GM12878 (cell line): ENCODE measurements around the gene TRIM71. TPM values are rescaled to one million over a fixed set of nuclear protein-coding genes. Genes with fewer than 3 reads are reported as not detected.
A peak's percentile ranks its signal among the peaks of the same experiment; 100 is the strongest.

ENCODE experiments used
- ATAC-seq: fragments of 200-7000 bp; cut with Tn5 transposase; 3 replicates; pipeline ENCODE4 v1.9.1; 2020; ENCODE audit warnings: mild to moderate bottlenecking, moderate library complexity
- BruUV-seq: library from RNA; stranded (reverse); fragments of 400-500 nt; replicated peaks from 2 replicates; lab custom pipeline; 2021; lab: Mats Ljungman, UMichigan
- CTCF ChIA-PET: fragments of 300-600 bp; sonication (Branson Sonifier 250); formaldehyde crosslinking; extraction: SDS; loops from one replicate; lab custom pipeline; 2021; ENCODE audit warnings: inconsistent platforms; lab: Yijun Ruan, JAX
- POLR2A ChIA-PET: fragments of 350-600 bp; formaldehyde crosslinking; extraction: SDS; loops from one replicate; lab custom pipeline; 2021; ENCODE audit warnings: inconsistent platforms; lab: Charles Lee
- RAD21 ChIA-PET: fragments of 300-600 bp; sonication (Branson Sonifier 250); formaldehyde crosslinking; loops from one replicate; lab custom pipeline; 2023; ENCODE audit warnings: antibody characterized with exemption; ENCODE audit not compliant: unreplicated experiment; lab: Charles Lee
- SMC1A ChIA-PET: fragments of 300-600 bp; sonication (Branson Sonifier 250); formaldehyde crosslinking; loops from one replicate; lab custom pipeline; 2023; ENCODE audit not compliant: unreplicated experiment, uncharacterized antibody; lab: Charles Lee
- DNase-seq: peaks from one replicate; pipeline ENCODE4 v3.0.0-alpha.2; 2011; ENCODE audit warnings: low read depth, low spot score
- FAIRE-seq: peaks from 3 replicates; lab custom pipeline; 2011; peaks lifted over from hg19 to GRCh38; lab: Jason Lieb, UNC
- H2AFZ ChIP-seq: 2 replicates; pipeline ENCODE4 v1.6.0; 2011; ENCODE audit warnings: low read depth, low read length, control low read depth; ENCODE audit not compliant: control insufficient read depth
- H3K27ac ChIP-seq: 2 replicates; pipeline ENCODE4 v1.5.1; 2011; ENCODE audit warnings: control low read depth; ENCODE audit not compliant: control insufficient read depth, insufficient read depth
- H3K27me3 ChIP-seq, 2 experiments: replicated peaks in 1 of 2; 2 replicates each; pipeline versions ENCODE4 v1.6.0 to v1.6.1; 2011; ENCODE audit warnings: low read length in 1 of 2; ENCODE audit not compliant: control insufficient read depth in 2 of 2, insufficient read depth in 2 of 2
- H3K36me3 ChIP-seq, 2 experiments: 2 replicates each; pipeline ENCODE4 v1.5.1; 2011; ENCODE audit warnings: low read length in 1 of 2; ENCODE audit not compliant: control insufficient read depth in 2 of 2, insufficient read depth in 2 of 2
- H3K4me1 ChIP-seq: 2 replicates; pipeline ENCODE4 v1.6.1; 2011; ENCODE audit warnings: mild to moderate bottlenecking, low read length, moderate library complexity, mixed read lengths; ENCODE audit not compliant: control insufficient read depth, insufficient read depth
- H3K4me2 ChIP-seq: 2 replicates; pipeline ENCODE4 v1.6.0; 2011; ENCODE audit warnings: control low read depth; ENCODE audit not compliant: control insufficient read depth, insufficient read depth
- H3K4me3 ChIP-seq: fragments of 200-600 bp; sonication (generic); 2 replicates; pipeline ENCODE4 v1.5.1; 2016
- H3K79me2 ChIP-seq: 2 replicates; pipeline ENCODE4 v1.6.0; 2011; ENCODE audit warnings: low read length; ENCODE audit not compliant: control insufficient read depth, insufficient read depth
- H3K9ac ChIP-seq: 2 replicates; pipeline ENCODE4 v1.8.0; 2011; ENCODE audit warnings: low read length, control low read depth, mixed read lengths; ENCODE audit not compliant: control insufficient read depth, insufficient read depth
- H3K9me3 ChIP-seq: replicated peaks from 3 replicates; pipeline ENCODE4 v1.5.1; 2011; ENCODE audit warnings: mild to moderate bottlenecking, low read length; ENCODE audit not compliant: control insufficient read depth, insufficient read depth
- H4K20me1 ChIP-seq: 2 replicates; pipeline ENCODE4 v1.6.0; 2011; ENCODE audit not compliant: control insufficient read depth, insufficient read depth
- FOXK2 ChIP-seq: fragments of 450-650 bp; IDR thresholded peaks from 2 replicates; pipeline ENCODE4 v1.6.1; 2017; ENCODE audit warnings: mild to moderate bottlenecking, moderate library complexity
- MYB ChIP-seq: fragments of 150-350 bp; IDR thresholded peaks from 2 replicates; pipeline ENCODE4 v1.6.1; 2014; ENCODE audit warnings: mild to moderate bottlenecking, low read depth, low read length, borderline replicate concordance
- POU2F2 ChIP-seq: IDR thresholded peaks from 3 replicates; pipeline ENCODE4 v1.6.1; 2011; ENCODE audit warnings: low read depth, mild to moderate bottlenecking, low read length, borderline replicate concordance
- WGBS: methylation state at CpG from one replicate; pipeline ENCODE4 v1.1.6; 2016; ENCODE audit warnings: low lambda C conversion rate; ENCODE audit not compliant: insufficient replicate concordance, insufficient coverage; ENCODE audit errors: missing lambda C conversion rate; 5-methylcytosine and 5-hydroxymethylcytosine counted together
- in situ Hi-C: fragments of 300-500 bp; cut with MboI; formaldehyde crosslinking; loops from 9 replicates; pipeline ENCODE4 v1.14.3; 2018; ENCODE audit warnings: mixed read lengths
- intact Hi-C: fragments of 100-400 bp; cut with micrococcal nuclease; formaldehyde crosslinking; loops from one replicate; pipeline ENCODE4 v1.14.2; 2022; ENCODE audit not compliant: unreplicated experiment
- polyA plus RNA-seq, 11 experiments: library from polyadenylated mRNA; depleted of rRNA in 4 of 11; unstranded in 6 of 11; stranded (reverse) in 5 of 11; fragments of >200 nt; fragmentation: Nextera tagmentation in 4 of 11; fragmentation: Illumina TruSeq in 1 of 11; extraction: Ambion mirVana in 4 of 11; extraction: Trizol in 1 of 11; gene quantifications; 1 replicate in 1 of 11; 2 replicates in 10 of 11; pipeline versions ENCODE4 v1.2.1 to v1.2.3, GENCODE V29; 2011 to 2016; ENCODE audit warnings: inconsistent platforms in 2 of 11, missing spikeins in 2 of 11, low read depth in 1 of 11
- total RNA-seq, 4 experiments: library from RNA; depleted of rRNA in 3 of 4; stranded (reverse); fragments of >200 nt in 3 of 4; fragmentation: Illumina TruSeq in 1 of 4; extraction: Trizol in 1 of 4; gene quantifications; 2 replicates each; pipeline versions ENCODE4 v1.2.1 to v1.2.3, GENCODE V29; 2013 to 2021
- TF ChIP-seq, protein P1 (sequence below): IDR thresholded peaks from 2 replicates; pipeline ENCODE4 v1.6.1; 2012; ENCODE audit warnings: mild to moderate bottlenecking, low read depth, low read length
- TF ChIP-seq, protein P2 (sequence below): fragments of 150-350 bp; IDR thresholded peaks from 2 replicates; pipeline ENCODE4 v1.6.1; 2014; ENCODE audit warnings: mild to moderate bottlenecking, low read depth, low read length
- TF ChIP-seq, protein P3 (sequence below): IDR thresholded peaks from 2 replicates; pipeline ENCODE4 v1.6.1; 2012; ENCODE audit warnings: low read depth, low read length, improper control_type of control experiment
- TF ChIP-seq, protein P4 (sequence below): IDR thresholded peaks from 2 replicates; pipeline ENCODE4 v1.6.1; 2011; ENCODE audit warnings: low read depth, mild to moderate bottlenecking, low read length, moderate library complexity, borderline replicate concordance; ENCODE audit errors: extremely low read depth
- TF ChIP-seq, protein P5 (sequence below): fragments of 450-650 bp; conservative IDR thresholded peaks from 2 replicates; pipeline ENCODE4 v1.6.1; 2017; ENCODE audit warnings: mild to moderate bottlenecking, moderate library complexity
- TF ChIP-seq, protein P6 (sequence below): fragments of 450-650 bp; formaldehyde crosslinking; IDR thresholded peaks from 2 replicates; pipeline ENCODE4 v1.5.0; 2022; ENCODE audit warnings: mild to moderate bottlenecking, missing genetic modification characterization

TRIM71 gene
- total and polyA plus RNA-seq, 10 of the 15 experiments (the other 5 are each of a cell fraction or from before 2014, with no cell fraction given): 0.02 to 1.8 (median 0.16) TPM

- 77% methylated on average over 11 of the region's 11 CpGs for WGBS
- intact Hi-C loops: no loop called here
- CTCF ChIA-PET: interaction anchor here (1.0 to 2.1 kb wide), 3 partner anchors 9 to 21 kb away, joined by 3 to 11 read pairs (median 3); no protein-coding TSS in a partner anchor
- no peak for TF ChIP-seq FOXK2
- TF ChIP-seq, protein P1, sequence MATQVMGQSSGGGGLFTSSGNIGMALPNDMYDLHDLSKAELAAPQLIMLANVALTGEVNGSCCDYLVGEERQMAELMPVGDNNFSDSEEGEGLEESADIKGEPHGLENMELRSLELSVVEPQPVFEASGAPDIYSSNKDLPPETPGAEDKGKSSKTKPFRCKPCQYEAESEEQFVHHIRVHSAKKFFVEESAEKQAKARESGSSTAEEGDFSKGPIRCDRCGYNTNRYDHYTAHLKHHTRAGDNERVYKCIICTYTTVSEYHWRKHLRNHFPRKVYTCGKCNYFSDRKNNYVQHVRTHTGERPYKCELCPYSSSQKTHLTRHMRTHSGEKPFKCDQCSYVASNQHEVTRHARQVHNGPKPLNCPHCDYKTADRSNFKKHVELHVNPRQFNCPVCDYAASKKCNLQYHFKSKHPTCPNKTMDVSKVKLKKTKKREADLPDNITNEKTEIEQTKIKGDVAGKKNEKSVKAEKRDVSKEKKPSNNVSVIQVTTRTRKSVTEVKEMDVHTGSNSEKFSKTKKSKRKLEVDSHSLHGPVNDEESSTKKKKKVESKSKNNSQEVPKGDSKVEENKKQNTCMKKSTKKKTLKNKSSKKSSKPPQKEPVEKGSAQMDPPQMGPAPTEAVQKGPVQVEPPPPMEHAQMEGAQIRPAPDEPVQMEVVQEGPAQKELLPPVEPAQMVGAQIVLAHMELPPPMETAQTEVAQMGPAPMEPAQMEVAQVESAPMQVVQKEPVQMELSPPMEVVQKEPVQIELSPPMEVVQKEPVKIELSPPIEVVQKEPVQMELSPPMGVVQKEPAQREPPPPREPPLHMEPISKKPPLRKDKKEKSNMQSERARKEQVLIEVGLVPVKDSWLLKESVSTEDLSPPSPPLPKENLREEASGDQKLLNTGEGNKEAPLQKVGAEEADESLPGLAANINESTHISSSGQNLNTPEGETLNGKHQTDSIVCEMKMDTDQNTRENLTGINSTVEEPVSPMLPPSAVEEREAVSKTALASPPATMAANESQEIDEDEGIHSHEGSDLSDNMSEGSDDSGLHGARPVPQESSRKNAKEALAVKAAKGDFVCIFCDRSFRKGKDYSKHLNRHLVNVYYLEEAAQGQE: no peak
- TF ChIP-seq, protein P2, sequence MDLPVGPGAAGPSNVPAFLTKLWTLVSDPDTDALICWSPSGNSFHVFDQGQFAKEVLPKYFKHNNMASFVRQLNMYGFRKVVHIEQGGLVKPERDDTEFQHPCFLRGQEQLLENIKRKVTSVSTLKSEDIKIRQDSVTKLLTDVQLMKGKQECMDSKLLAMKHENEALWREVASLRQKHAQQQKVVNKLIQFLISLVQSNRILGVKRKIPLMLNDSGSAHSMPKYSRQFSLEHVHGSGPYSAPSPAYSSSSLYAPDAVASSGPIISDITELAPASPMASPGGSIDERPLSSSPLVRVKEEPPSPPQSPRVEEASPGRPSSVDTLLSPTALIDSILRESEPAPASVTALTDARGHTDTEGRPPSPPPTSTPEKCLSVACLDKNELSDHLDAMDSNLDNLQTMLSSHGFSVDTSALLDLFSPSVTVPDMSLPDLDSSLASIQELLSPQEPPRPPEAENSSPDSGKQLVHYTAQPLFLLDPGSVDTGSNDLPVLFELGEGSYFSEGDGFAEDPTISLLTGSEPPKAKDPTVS: no peak
- TF ChIP-seq, protein P3, sequence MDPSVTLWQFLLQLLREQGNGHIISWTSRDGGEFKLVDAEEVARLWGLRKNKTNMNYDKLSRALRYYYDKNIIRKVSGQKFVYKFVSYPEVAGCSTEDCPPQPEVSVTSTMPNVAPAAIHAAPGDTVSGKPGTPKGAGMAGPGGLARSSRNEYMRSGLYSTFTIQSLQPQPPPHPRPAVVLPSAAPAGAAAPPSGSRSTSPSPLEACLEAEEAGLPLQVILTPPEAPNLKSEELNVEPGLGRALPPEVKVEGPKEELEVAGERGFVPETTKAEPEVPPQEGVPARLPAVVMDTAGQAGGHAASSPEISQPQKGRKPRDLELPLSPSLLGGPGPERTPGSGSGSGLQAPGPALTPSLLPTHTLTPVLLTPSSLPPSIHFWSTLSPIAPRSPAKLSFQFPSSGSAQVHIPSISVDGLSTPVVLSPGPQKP: no peak
- TF ChIP-seq, protein P4, sequence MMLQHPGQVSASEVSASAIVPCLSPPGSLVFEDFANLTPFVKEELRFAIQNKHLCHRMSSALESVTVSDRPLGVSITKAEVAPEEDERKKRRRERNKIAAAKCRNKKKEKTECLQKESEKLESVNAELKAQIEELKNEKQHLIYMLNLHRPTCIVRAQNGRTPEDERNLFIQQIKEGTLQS: no peak
- no peak for TF ChIP-seq MYB
- TF ChIP-seq, protein P5, sequence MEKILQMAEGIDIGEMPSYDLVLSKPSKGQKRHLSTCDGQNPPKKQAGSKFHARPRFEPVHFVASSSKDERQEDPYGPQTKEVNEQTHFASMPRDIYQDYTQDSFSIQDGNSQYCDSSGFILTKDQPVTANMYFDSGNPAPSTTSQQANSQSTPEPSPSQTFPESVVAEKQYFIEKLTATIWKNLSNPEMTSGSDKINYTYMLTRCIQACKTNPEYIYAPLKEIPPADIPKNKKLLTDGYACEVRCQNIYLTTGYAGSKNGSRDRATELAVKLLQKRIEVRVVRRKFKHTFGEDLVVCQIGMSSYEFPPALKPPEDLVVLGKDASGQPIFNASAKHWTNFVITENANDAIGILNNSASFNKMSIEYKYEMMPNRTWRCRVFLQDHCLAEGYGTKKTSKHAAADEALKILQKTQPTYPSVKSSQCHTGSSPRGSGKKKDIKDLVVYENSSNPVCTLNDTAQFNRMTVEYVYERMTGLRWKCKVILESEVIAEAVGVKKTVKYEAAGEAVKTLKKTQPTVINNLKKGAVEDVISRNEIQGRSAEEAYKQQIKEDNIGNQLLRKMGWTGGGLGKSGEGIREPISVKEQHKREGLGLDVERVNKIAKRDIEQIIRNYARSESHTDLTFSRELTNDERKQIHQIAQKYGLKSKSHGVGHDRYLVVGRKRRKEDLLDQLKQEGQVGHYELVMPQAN: no peak
- TF ChIP-seq, protein P6, sequence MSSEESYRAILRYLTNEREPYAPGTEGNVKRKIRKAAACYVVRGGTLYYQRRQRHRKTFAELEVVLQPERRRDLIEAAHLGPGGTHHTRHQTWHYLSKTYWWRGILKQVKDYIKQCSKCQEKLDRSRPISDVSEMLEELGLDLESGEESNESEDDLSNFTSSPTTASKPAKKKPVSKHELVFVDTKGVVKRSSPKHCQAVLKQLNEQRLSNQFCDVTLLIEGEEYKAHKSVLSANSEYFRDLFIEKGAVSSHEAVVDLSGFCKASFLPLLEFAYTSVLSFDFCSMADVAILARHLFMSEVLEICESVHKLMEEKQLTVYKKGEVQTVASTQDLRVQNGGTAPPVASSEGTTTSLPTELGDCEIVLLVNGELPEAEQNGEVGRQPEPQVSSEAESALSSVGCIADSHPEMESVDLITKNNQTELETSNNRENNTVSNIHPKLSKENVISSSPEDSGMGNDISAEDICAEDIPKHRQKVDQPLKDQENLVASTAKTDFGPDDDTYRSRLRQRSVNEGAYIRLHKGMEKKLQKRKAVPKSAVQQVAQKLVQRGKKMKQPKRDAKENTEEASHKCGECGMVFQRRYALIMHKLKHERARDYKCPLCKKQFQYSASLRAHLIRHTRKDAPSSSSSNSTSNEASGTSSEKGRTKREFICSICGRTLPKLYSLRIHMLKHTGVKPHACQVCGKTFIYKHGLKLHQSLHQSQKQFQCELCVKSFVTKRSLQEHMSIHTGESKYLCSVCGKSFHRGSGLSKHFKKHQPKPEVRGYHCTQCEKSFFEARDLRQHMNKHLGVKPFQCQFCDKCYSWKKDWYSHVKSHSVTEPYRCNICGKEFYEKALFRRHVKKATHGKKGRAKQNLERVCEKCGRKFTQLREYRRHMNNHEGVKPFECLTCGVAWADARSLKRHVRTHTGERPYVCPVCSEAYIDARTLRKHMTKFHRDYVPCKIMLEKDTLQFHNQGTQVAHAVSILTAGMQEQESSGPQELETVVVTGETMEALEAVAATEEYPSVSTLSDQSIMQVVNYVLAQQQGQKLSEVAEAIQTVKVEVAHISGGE (CRISPR knock-in tag): no peak
- TF ChIP-seq POU2F2: no peak
Observed at GRCh38 chr3:32862247-32862935, 44.6 kb downstream of the TRIM71 start.

More at GRCh38 chr3:32862247-32862935, 44.6 kb downstream of the TRIM71 start:
- peak; percentile 38; the same call in 2 of the 3 replicates for ATAC-seq
- Histone ChIP-seq H3K36me3 (no peaks in the 10 kb centered on the region), H4K20me1 (no peaks in the 10 kb centered on the region), H3K79me2 (no peaks in the 10 kb centered on the region), H3K27me3 (no peaks in the 10 kb centered on the region; a peak in 1 of 4 replicates), H3K4me2 (no peak overlapping the region), H3K4me1 (no peaks in the 10 kb centered on the region), H3K27ac (no peak overlapping the region), H2AFZ (no peak overlapping the region), H3K9ac (no peak overlapping the region), H3K4me3 (no peak overlapping the region), H3K9me3 (no peaks in the 10 kb centered on the region)
- SMC1A ChIA-PET: no interaction called here
- in situ Hi-C loops: no loop called here
- DNase-seq: no peak
- POLR2A ChIA-PET: interaction anchor here (1.0 to 2.0 kb wide), 2 partner anchors 10 to 12 kb away, joined by 5 to 13 read pairs; no protein-coding TSS in a partner anchor
- no TSS peak for BruUV-seq
- no peak for FAIRE-seq
- RAD21 ChIA-PET: no interaction called here
